GM21515 (cell line): Measurements from ENCODE around the gene HOXD4.

Source experiments
- ATAC-seq: cut with Tn5 transposase; IDR thresholded peaks from one replicate; pipeline ENCODE4 v1.9.1; 2021; ENCODE audit not compliant: unreplicated experiment

The HOXD4 gene

DNA sequence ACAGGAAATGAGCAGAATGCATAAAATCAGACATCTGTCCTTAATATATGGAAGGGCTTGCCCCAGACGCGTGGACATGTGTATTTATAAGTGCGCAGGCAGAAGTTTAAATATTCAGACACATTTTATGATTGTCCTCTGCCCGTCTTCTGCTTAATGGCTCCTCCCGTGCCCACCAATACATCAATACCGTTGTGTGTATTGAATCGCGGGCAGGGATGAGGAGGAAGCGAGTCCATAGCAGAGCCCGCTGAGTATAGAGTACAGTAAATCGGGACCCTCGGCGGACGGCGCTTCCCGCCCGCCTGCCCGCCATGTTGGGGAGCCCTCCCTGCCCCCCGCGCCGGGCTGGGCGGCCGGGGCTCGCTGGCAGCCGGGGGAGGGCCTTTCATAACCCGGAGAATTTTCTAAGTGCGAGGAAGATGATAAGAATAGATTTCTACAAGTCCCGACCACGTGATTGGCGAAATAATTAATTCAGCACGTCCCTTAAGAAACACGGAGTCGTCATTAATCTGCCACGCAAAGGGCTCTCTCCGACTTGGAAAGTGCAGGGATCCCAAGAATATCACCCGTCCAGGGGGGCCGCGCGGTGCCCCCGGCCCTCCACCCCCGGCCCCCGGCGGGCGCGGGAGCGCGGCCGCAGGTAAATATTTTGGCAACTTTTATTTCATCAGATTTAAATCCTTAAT, 5.6 kb downstream of the HOXD4 start, which contains the start of gene HOXD3:
Gene HOXD3, plus strand, starts transcription at position 501 of the 692 bp plus-strand sequence. CDS start 11,808 bp downstream, outside the sequence.
- ATAC-seq: no peak

DNA sequence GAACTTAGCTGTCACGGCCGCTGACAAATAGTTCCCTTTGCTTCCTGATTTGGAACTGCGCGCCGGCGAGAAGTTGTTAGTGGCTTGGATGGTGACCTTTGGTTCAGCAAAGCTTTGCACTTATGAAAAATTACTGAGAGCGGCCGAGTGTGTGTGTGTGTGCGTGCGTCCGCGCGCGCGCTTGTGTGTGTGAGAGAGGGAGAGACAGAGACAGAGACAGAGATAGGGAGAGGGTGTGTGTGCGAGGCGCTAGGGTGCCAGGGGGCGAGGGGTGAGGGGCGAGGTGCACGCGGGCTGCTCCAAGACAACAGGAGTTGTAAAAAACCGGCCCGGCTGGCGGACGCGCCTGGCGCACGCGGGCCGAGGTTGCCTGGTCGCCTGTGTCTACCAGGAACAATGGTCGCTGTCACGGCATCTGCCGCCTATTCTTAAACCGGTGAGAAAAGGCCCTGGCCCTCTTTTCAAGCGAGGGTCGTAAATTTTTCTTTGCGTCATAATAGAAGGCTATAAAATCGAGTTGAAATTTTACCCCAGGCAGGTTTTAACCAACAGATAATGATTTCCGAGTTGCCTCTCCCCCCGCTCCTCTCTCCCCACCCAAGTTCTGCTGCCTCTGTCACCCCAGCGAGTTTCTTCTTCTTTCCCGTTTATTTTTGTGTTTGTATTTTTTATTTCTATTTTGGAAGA, 6.3 kb downstream of the HOXD4 start:
- no peak for ATAC-seq

DNA sequence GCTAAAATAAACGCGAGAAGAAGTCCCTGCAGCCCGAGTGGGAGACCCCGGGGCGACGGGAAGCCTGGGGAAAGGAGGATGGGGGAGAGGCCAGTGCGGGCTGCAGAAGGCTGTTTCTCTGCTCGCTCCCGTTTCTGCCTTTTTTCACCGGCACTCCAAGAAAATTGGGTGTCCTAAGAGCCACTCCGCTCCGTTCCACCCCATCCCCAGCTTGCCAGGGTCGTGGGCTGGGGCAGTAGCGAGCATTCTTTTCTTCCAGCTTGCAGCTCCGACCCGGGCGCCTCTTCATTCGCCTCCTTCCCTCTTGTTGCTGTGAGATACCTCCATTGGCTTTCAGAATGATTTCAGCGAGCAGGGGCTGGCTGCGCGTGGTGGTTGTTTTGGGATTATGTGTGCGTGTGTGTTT, 6.8 kb downstream of the HOXD4 start:
- ATAC-seq: no peak

DNA sequence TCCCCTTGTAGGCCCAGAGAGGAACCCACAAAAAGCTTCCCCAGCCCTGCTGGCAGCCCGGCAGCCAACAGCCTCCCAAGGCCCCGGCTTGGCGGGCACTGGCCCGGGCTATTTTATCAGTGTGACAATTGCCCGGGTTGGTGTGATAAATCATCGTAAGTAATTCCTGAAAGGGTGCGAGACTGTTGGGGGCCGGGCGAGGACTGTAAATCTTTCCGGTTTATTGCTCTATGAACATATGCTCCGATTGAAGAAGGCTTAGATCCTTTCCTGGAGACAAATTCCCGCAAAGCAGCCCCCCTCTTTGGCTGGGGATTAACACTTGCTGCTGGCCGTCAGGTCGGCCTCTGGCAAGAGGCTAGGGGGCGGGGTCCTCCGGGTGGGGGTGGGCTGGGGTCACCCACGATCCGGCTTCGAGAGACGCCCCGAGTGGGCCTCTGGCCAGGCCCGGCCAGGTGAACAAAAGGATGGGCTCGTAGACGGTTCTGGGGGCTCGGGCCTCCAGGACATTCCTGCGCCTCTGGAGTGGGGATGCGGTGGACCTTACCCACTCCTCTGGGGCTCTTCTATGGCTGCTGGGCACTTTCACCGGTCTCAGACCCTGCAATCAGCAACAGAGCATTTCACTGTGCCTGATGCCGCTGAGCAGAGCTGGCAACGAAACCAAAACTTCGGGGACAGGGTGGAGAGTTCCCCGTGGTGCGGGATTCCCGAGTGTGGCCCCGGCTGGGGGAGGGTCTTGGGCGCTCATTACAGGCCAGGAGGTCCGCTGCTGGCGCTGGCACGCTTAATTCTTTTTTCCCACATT, 7.7 kb downstream of the HOXD4 start:
- no peak for ATAC-seq

DNA sequence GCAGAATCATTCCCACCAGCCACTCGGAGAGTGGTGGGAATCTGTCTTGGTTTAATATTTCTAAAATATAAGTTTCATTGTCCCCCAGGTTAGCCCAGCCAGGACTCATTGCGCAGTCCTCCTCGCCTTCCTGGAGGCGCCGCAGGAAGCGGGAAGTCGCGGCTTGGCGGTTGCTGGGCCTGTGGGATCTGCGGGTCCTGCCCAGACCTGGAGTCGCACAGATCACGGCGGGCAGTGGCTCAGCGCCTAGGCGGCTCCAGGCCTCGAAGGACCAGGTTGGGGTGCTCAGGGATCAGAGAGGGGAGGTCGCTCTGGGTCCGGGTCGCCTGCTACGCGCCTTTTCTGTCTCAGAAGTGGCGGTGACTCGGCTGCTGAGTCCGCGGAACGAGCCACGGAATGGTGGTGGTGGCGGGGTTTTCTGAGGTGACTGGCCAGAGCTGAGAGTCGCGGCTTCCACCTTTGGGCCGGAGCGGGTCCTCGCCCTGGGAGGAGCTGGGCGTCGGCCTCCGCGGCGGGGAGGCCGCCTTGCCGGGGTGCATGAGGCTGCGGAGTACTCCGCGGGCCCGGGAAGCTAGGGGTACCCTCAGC, 8.4 kb downstream of the HOXD4 start:
- ATAC-seq: no peak

DNA sequence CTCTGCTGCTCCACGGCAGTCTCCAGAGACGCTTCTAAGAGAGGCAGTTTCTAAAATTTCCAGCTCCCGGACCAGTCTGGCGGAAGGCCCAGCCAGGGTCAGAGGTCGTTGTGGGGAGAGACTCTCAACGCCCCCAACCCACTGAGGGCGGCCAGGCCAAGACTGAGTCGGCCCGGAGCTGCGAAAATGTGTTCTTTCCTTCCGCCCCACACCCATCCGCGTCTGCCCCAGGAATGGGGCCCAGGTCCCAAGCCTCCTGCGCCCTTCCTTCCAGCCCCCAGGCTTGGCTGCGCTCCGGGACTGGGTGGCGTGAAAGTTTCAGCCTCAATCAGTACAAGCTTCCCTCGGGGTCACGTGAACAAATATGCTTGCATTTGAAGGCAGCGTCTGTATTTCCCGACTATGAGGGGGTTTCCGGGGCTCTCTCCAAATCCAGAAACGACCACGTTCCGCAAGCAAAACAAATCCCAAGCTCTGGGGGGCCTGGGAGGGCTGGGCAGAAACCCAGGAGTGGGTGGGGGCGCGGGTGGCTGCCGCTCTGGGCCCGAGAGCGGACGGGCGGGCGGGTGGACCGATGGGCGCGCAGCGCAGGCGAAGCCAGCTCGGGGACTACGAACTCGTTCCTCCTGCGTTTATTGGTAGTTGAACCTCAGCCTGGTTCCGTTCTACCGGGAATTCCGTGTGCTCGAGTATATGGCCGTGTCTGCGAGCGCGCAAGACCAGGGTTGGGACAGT, 9.1 kb downstream of the HOXD4 start:
- ATAC-seq: no peak

DNA sequence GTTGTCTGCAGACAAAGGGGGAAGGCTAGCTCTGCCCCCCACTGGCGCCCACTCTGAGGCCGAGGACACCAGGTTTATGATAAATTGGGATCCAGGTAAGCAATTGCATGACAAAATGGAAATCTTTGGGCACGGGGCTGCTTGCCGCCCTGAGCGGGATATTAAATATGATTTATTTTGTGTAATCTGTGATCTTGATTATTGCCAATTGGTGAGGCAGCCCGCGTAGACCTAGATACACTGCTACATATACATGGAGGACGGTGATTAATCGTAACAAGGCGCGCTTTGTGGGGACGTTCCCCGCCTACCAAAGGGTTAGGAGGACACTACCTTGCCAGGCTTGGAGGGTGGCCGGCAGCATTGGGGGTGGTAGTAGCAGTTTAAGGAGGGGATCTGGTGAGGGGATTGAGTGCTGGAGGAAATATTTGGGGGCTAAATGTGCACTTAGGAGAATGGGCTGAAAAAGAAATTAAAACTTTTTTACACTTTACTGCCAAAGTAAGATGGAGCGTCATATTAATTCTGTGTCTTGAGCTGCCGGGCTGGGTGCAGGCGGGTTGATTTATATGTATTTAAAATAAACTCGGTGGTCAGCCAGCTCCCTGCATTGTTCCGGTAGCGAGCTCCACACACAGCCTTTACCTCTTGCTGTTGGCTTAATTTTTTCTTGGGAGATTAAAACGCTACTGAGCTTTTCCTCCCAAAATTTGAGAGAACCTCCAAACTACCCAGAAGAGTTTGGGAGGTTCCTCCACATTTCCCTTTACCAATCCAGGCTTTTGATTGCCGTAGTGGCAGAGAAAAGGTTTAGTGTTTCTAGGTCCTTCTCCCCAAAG, 9.9 kb downstream of the HOXD4 start:
- ATAC-seq: no peak

DNA sequence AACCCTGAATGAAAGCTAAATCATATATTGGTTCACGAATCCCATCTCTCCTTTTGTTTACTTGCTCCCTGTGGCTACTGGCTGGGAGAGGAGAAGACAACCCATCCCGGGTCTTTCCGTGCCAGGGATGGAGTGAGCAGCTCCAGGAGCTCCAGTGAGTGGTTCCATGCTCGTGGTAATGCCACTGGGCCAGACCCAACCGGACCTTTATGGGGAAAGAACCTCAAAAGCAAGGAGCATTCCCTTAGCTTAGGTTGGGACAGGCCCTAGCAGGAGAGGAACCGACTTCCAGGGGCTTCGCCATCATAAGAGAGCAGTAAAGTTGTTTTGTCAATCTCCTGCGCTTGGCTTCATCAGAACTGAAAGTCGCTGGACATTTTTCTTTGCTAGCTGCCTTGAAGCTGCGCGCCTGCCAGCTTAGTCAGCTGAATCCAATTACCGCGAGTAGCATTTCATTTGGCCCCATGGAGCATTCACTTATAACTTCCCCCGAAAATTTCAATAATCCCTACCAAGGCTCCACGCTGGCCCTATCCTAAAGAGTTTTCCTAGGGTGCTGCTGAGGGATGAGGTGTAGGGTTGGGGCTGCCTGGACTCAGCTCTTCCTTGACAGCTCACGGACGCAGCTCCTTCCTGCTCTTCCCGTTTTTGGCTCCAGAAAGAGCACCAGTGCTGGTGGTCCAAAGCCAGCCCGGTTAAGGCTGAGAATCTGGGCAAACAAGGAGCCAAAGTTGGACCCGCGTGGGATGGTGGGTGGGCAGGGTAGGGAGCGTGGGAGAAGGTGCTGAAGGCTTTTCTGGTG, 10.7 kb downstream of the HOXD4 start:
- no peak for ATAC-seq

DNA sequence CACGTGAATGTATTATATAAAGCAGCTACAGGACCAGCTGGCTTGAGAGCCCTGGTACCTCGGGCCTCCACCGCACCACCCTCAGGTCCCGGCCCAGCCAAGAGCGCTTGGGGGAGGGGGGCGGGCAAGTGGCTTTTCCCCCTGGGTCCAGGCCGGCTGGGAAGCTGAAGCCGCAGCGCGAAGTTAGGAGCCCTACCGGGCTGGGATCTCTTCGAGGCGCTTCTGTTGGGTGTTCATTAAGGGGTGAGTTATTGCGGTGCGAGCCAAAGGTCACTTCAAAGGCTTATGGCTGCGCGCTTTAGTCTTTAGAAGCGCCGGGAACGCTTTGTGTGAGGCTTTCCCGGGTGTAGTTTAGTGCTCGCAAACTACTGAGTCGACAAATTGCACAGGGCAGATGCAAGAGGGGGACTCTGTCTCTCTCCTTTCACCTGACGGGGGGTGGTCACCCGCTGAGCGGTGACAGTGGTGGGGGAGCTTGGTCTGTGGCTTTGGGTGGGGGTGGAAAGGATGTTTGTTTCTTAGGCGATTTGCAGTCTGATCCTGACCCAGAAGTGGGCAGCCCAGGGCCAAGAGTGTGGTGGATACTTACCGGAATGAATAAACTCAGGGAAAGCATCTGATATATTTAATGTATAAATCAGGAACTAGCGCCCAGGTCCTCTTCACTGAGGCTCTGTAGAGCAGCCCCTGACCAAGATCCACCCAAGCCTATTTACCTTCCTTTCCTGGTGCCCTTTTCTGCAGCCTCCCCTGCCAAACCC, 11.7 kb downstream of the HOXD4 start:
- ATAC-seq: no peak

DNA sequence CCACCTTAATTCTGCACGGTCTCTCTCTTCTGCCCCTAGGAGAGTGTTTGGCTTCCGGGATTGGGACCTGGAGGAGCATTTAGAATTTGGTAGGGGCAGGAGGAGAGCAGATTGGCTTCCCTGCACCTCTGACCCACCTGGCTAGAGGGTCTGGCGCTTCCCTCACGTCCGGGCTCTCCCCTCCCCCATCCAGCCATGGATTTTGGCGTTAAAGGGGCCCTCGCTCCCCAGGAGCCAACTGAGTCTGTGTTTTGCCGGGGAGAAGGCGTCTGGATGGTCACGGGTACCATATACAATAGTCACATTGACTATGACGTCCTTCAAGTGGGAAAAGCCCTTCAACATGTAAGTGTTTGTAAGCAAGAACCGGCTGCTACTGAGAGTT, 12.3 kb downstream of the HOXD4 start:
- no peak for ATAC-seq

DNA sequence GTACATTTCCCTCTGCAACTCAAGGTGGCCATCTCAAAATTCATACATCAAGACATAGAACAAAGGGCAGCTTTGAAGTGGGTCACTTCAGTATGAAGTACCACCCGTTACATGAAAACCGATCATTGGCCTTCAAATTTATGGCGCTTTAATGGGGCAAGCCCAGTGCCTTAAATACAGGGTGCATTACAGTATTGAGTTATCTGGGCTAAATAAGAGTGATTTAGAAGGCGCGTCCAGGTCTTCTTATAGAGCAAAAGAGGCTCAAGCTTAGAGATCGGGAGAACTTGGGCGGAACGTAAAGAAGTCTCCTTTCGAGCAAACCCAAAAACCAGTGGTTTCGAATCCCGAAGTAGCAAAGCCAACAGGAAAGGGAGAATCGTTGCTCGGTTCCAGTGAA, 12.9 kb downstream of the HOXD4 start:
- ATAC-seq: no peak

DNA sequence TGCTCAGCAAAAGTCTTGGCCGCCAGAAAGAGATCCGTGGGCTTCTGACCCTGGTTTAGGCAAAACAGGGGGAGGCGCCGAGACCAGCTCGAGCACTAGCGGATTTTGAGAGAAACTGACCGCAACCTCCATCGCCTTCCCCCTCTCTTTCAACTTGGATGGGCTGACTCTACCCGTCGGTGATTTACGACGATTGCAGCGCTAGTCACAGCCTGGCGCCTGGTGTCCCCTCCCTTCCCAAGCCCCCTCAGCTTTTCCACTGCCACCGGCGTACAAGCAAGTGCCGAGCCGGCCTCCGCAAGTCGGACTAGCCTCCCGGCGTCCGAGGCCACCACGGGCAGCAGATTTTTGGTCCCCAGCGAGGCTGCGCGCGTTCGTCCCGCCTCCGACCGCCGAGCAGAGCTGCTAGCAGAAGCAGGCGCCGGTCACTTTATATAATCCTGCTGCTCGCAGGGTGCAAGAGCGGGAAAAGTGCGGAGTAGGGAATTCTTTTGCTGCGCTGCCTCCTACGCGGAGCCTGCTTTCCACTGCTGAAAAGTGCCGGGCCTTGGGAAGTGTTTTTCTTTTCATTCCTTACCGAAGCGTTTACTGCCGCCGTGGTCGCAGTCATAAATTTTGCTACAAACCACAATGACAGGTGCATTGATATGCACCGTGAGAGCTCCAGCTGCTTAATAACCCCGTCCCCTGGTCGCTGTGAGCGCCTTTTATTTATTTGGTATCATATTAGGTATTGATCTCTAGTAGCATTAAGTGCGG, 13.4 kb downstream of the HOXD4 start:
- ATAC-seq: no peak

DNA sequence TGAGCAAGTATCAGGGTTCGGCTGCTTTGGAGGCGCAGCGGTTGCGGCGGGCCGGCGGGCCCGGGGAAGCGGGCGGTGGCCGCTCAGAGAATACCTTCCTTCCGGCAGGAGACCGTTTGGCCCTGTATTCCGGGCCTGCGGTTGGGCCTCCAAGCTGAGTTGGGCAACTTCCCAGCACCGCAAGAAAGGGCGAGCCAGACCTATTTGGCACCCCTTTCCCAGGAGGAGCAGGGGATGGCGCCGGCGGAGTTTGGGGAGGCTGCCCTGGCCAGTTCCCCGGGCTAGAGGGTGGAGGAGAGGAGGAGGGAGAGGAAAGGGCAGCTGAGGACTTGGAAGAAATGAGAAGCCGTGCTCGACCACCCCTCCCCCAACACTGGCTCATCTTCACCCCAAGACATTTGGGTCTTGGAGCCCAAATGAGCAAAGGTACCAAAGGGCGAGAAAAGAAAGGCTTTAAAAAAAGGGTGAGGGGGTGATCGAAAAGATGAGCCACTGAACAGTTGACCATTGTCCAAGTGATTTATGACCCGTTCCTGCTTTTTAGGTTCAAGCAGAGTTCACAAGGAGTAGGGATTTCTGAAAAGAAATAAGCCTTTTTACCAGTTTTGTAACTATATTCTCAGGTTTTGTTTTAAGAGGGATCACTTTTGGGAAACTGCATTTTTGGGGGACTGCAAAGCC, 14.2 kb downstream of the HOXD4 start:
- no peak for ATAC-seq

DNA sequence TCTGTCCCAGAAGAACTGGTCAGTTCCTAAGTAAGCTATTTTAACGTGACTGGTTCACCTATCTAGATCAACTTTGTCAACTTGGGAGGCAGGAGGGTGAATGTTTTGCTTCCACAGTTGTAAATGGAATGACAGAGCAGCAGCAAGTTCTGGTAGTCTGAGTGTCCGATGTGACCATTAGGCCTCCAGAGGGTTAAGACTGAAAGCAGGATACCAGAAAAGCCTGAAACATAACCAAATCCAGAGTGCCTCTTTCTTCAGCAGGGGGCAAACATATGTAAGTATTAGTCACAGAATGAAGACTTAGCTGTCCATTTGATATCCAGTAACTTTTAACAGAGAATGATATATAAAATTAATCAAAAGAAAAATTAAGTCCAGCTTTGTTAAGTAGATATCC, 14.9 kb downstream of the HOXD4 start:
- ATAC-seq: no peak

DNA sequence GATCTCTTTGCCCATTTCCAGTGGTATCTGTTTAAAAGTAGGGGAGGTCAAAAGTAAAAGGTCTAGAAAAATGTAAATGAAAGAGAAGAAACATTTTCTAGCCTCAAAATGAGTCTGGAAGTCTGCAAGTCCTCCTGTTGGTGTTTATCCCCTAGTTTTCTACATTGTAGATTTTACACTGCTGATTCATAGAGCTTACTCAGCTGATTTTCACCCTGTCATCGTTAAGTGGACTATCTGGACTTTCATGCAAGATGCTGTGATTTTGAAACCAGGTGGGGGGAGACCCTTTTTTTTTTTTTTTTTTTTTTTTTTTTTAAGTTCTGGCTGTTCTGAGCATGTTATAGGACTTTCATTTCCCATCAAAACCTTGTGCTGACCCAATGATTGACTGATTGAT, 16.0 kb downstream of the HOXD4 start:
- no peak for ATAC-seq

DNA sequence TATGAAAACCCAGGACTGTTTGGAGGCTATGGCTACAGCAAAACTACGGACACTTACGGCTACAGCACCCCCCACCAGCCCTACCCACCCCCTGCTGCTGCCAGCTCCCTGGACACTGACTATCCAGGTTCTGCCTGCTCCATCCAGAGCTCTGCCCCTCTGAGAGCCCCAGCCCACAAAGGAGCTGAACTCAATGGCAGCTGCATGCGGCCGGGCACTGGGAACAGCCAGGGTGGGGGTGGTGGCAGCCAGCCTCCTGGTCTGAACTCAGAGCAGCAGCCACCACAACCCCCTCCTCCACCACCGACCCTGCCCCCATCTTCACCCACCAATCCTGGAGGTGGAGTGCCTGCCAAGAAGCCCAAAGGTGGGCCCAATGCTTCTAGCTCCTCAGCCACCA, 17.8 kb downstream of the HOXD4 start:
- ATAC-seq: no peak

DNA sequence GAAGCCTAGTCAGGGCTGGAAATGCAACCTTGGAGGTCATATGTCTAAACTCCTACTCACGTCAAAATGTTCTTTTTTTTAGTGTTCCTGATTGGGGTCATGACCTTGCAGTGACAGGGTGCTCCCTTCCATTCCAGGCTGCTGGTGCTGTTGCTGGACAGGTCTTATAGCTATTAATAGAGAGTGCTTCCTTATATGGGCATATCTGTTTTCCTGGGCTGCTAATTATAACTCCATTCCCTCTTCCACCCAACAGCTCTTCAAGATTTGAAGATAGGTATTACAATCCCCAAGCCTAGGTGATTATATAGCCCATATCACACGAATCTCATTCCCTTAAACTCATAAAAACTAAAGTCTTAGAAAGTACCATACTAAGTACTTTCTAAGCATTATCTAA, 18.4 kb downstream of the HOXD4 start:
- ATAC-seq: no peak
